Endothelial cell of umbilical vein (primary cell): ENCODE measurements around the gene GRAMD1B. TPM values are rescaled to one million over a fixed set of nuclear protein-coding genes. Genes with fewer than 3 reads are reported as not detected.

Source experiments
- BruUV-seq: library from RNA; stranded (reverse); fragments of 400-500 nt; replicated peaks from 2 replicates; lab custom pipeline; 2021; lab: Mats Ljungman, UMichigan
- CTCF ChIA-PET: fragments of 300-600, 350-600 bp; sonication (Branson Sonifier 250); formaldehyde crosslinking; loops from one replicate; lab custom pipeline; 2021; ENCODE audit warnings: antibody characterized with exemption, inconsistent platforms; lab: Charles Lee
- POLR2A ChIA-PET: fragments of 300-600, 350-600 bp; sonication (Branson Sonifier 250); formaldehyde crosslinking; loops from one replicate; lab custom pipeline; 2021; ENCODE audit warnings: antibody characterized with exemption, inconsistent platforms; lab: Charles Lee
- DNase-seq: peaks from one replicate; pipeline ENCODE4 v3.0.0-alpha.2; 2011; ENCODE audit warnings: low read depth, low spot score
- FAIRE-seq: peaks from 2 replicates; lab custom pipeline; 2011; peaks lifted over from hg19 to GRCh38; lab: Jason Lieb, UNC
- H2AFZ ChIP-seq: 2 replicates; pipeline ENCODE4 v1.6.0; 2012; ENCODE audit warnings: low read depth, low read length, control low read depth, inconsistent platforms
- H3K27ac ChIP-seq: 2 replicates; pipeline ENCODE4 v1.5.1; 2011; ENCODE audit warnings: low read depth, mild to moderate bottlenecking, control low read depth, low read length, moderate library complexity; ENCODE audit not compliant: insufficient read depth
- H3K27me3 ChIP-seq, 2 experiments: 2 replicates each; pipeline versions ENCODE4 v1.6.0 to v1.6.1; 2011; ENCODE audit warnings: low read length in 2 of 2, mixed read lengths in 1 of 2; ENCODE audit not compliant: control insufficient read depth in 2 of 2, insufficient read depth in 2 of 2
- H3K36me3 ChIP-seq, 2 experiments: 2 replicates in 1 of 2; 3 replicates in 1 of 2; pipeline ENCODE4 v1.5.1; 2011; ENCODE audit warnings: low read length in 2 of 2, mild to moderate bottlenecking in 1 of 2, moderate library complexity in 1 of 2; ENCODE audit not compliant: control insufficient read depth in 2 of 2, insufficient read depth in 2 of 2; ENCODE audit errors: extremely low read depth in 1 of 2
- H3K4me1 ChIP-seq: 3 replicates; pipeline ENCODE4 v1.5.1; 2011; ENCODE audit warnings: mild to moderate bottlenecking, low read length; ENCODE audit not compliant: control insufficient read depth, insufficient read depth; ENCODE audit errors: extremely low read depth
- H3K4me2 ChIP-seq: 2 replicates; pipeline ENCODE4 v1.6.1; 2011; ENCODE audit warnings: low read length, control low read depth, mixed read lengths; ENCODE audit not compliant: insufficient read depth
- H3K4me3 ChIP-seq, 3 experiments: fragments of 200-600 bp in 1 of 3; sonication (generic), shearing (Covaris generic) in 1 of 3; replicated peaks in 1 of 3; 2 replicates each; pipeline ENCODE4 v1.5.1; 2011 to 2016; ENCODE audit warnings: control low read depth in 3 of 3, low read length in 3 of 3, mild to moderate bottlenecking in 2 of 3, inconsistent platforms in 1 of 3, low read depth in 1 of 3, moderate library complexity in 1 of 3; ENCODE audit not compliant: insufficient read depth in 1 of 3
- H3K79me2 ChIP-seq: 2 replicates; pipeline ENCODE4 v1.6.0; 2012; ENCODE audit warnings: low read length, inconsistent platforms; ENCODE audit not compliant: control insufficient read depth, insufficient read depth
- H3K9ac ChIP-seq: replicated peaks from 2 replicates; pipeline ENCODE3; 2011; ENCODE audit warnings: low read length, control low read depth; ENCODE audit not compliant: insufficient read depth; ENCODE audit errors: extremely low read depth
- H3K9me1 ChIP-seq: replicated peaks from 3 replicates; pipeline ENCODE4 v1.6.0; 2011; ENCODE audit warnings: mild to moderate bottlenecking, low read length; ENCODE audit not compliant: control insufficient read depth, insufficient read depth; ENCODE audit errors: extremely low read depth
- H3K9me3 ChIP-seq: replicated peaks from 2 replicates; pipeline ENCODE4 v1.5.1; 2012; ENCODE audit warnings: low read length, inconsistent platforms; ENCODE audit not compliant: control insufficient read depth, insufficient read depth
- H4K20me1 ChIP-seq: replicated peaks from 2 replicates; pipeline ENCODE3; 2011; ENCODE audit warnings: mild to moderate bottlenecking, low read length; ENCODE audit not compliant: control insufficient read depth, insufficient read depth; ENCODE audit errors: extremely low read depth
- CTCF ChIP-seq, 2 donors: IDR thresholded peaks; 1 replicate in 1 of 2; 2 replicates in 1 of 2; pipeline ENCODE4 v1.5.1; 2011; ENCODE audit warnings: low read length in 2 of 2, mild to moderate bottlenecking in 2 of 2, moderate library complexity in 2 of 2, control low read depth in 1 of 2, inconsistent platforms in 1 of 2, low read depth in 1 of 2; ENCODE audit not compliant: insufficient read depth in 1 of 2; ENCODE audit errors: extremely low read depth in 1 of 2
- EZH2 ChIP-seq: IDR thresholded peaks from 2 replicates; pipeline ENCODE4 v1.6.1; 2012; ENCODE audit warnings: borderline replicate concordance, low read depth, mild to moderate bottlenecking, moderate library complexity, low read length, inconsistent platforms; ENCODE audit not compliant: severe bottlenecking
- FOS ChIP-seq: IDR thresholded peaks from 2 replicates; pipeline ENCODE4 v1.6.1; 2011; ENCODE audit warnings: mild to moderate bottlenecking, low read length, moderate library complexity, borderline replicate concordance; ENCODE audit not compliant: insufficient read depth
- GATA2 ChIP-seq: IDR thresholded peaks from 2 replicates; pipeline ENCODE4 v1.7.0; 2011; ENCODE audit warnings: low read depth, mild to moderate bottlenecking, moderate library complexity, mixed read lengths, low read length; ENCODE audit not compliant: insufficient read length, insufficient read depth
- JUN ChIP-seq: IDR thresholded peaks from 2 replicates; pipeline ENCODE4 v1.6.1; 2011; ENCODE audit warnings: borderline replicate concordance, low read depth; ENCODE audit not compliant: insufficient read length, insufficient read depth
- MAX ChIP-seq: IDR thresholded peaks from 2 replicates; pipeline ENCODE4 v1.6.1; 2011; ENCODE audit not compliant: insufficient read depth, insufficient read length
- MYC ChIP-seq: IDR thresholded peaks from one replicate; pipeline ENCODE4 v1.6.1; 2011; ENCODE audit warnings: mild to moderate bottlenecking, low read depth, low read length
- POLR2A ChIP-seq: IDR thresholded peaks from 2 replicates; pipeline ENCODE4 v1.6.1; 2012; ENCODE audit warnings: low read depth, mild to moderate bottlenecking, control low read depth, low read length
- POLR2AphosphoS5 ChIP-seq: IDR thresholded peaks from 2 replicates; pipeline ENCODE4 v1.6.1; 2012; ENCODE audit warnings: low read depth, mild to moderate bottlenecking, control low read depth, low read length, moderate library complexity; ENCODE audit not compliant: insufficient read depth
- dilution Hi-C: fragments of 300-500 bp; cut with MboI; formaldehyde crosslinking; loops from one replicate; pipeline ENCODE4 v1.15.0; 2019; ENCODE audit warnings: low sequenced_read_pairs; ENCODE audit not compliant: extremely low pct_ligation_motif_present
- intact Hi-C: fragments of 100-400 bp; cut with micrococcal nuclease; formaldehyde crosslinking; loops from one replicate; pipeline ENCODE4 v1.10.0; 2022
- polyA plus RNA-seq, 4 experiments: library from polyadenylated mRNA; depleted of rRNA in 3 of 4; stranded (reverse) in 3 of 4; unstranded in 1 of 4; fragments of >200 nt; gene quantifications; 2 replicates each; pipeline versions ENCODE4 v1.2.1 to v1.2.3, GENCODE V29; 2011 to 2012; ENCODE audit warnings: missing spikeins in 1 of 4
- total RNA-seq: library from RNA; stranded (reverse); gene quantifications from 2 replicates; pipeline ENCODE4 v1.2.3, GENCODE V29; 2021

Gene GRAMD1B
- total and polyA plus RNA-seq, 2 donors (not counting 3 experiments of a cell fraction or from before 2014, with no cell fraction given) = 5.1 to 11.1 TPM

GRCh38 chr11:123450623-123451022 is 20.6 kb downstream of the GRAMD1B start:
- H3K36me3 ChIP-seq = no peaks in the 10 kb centered on the region
- intact Hi-C loops = no loop called here
- ChIA-PET CTCF (interaction anchor here (0.8 to 2.7 kb wide), 4 partner anchors 15 to 43 kb away, joined by 3 to 12 read pairs (median 6); no protein-coding TSS in a partner anchor), POLR2A (no interaction called here)
- TF ChIP-seq MYC = no peak
- no peak for TF ChIP-seq JUN
- TF ChIP-seq POLR2A = no peak
- TF ChIP-seq POLR2AphosphoS5 = no peak
- TF ChIP-seq FOS = no peak
- TF ChIP-seq CTCF (IDR thresholded peaks at IDR 0.05; ENCODE audit: extremely low read depth in 1 of 2, insufficient read depth in 1 of 2, low read depth in 1 of 2, low read length in 2 of 2) = no peak
- TF ChIP-seq MAX = no peak
- no peak for TF ChIP-seq GATA2
- no peak for TF ChIP-seq EZH2
- H3K79me2 ChIP-seq = no peaks in the 10 kb centered on the region
- no peaks in the 10 kb centered on the region for H4K20me1 ChIP-seq
- no peak overlapping the region for H3K9ac ChIP-seq
- H3K9me1 ChIP-seq = no peaks in the 10 kb centered on the region
- DNase-seq (no peak), FAIRE-seq (no peak)
- H3K4me3 ChIP-seq = no peak overlapping the region
- BruUV-seq = no TSS peak
- H3K4me2 ChIP-seq = no peak overlapping the region
- no peaks in the 10 kb centered on the region for H3K9me3 ChIP-seq
- no peak overlapping the region for H3K27ac ChIP-seq
- H3K4me1 ChIP-seq = peaks cover 13% of the 10 kb centered on the region
- dilution Hi-C loops = no loop called here
- no peak overlapping the region for H2AFZ ChIP-seq
- no peaks in the 10 kb centered on the region for H3K27me3 ChIP-seq
